GM19328 (cell line): ENCODE measurements around the gene FAM149B1.

Experiments
- ATAC-seq: cut with Tn5 transposase; IDR thresholded peaks from one replicate; pipeline ENCODE4 v1.9.1; 2021; ENCODE audit warnings: mild to moderate bottlenecking, moderate library complexity; ENCODE audit not compliant: unreplicated experiment

The FAM149B1 gene

DNA sequence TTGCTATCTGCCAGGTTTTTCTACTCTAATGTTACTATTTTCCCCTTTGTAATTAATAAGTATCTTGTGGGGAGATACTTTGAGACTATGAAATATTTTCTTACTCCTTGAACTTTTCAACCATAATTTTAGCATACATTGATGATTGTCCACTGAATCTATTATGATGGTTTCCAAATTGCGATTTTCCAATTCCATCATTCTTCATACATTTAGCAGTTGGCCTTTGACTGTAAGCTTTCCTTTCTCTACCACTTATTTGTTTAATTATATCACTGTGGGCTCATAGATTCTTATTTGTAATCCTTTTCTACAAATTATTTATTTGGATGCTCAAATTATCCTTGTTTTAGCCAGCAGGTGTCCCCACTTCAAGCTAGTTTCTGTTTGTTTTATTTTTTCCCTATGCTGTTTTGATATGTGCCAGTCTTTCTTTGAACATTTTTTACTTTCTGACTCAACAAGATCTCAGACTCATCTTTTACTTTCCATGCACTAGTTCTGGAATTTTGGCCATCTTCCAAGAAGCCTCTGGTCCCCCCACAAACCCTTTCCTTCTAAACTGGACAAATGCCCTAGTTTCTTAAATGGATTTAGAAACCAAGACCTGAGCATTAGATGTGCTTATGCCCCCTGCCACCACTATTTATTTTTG, 95.9 kb downstream of the FAM149B1 start:
- no peak for ATAC-seq

DNA sequence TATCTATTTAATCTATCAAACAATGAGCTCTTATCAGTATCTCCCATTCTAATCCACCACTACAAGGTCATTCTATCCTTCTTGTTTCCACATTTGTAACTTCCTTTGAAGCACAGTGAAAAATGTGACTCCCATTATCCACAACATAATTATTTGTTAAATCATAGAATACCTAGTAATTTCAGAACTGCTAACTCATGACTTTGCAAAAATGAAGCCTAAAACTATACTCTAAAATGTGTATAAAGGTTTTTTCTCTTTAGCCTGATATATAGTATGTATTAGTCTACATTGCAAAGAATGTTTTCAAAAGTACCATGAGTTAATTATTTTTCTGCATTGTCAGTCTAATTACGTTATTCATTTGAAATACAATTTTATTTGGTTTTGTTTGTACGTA, 96.5 kb downstream of the FAM149B1 start:
- ATAC-seq, result no peak

DNA sequence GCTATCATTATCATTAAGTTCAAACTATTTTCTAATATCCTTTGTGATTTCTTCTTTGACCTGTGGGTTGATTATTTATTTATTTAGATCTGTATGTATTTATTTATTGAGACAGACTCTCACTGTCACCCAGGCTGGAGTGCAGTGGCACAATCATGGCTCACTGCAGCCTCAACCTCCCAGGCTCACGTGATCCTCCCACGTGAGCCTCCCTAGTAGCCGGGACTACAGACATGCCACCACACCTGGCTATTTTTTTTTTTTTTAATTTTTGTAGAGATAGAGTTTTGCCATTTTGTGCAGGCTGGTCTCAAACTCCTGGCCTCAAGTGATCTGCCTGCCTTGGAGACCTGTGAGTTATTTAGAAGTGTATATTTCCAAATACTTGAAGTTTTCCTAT, 113.2 kb downstream of the FAM149B1 start:
- ATAC-seq, result no peak

GRCh38 chr10:73287441-73287840, 119.5 kb downstream of the FAM149B1 start:
- ATAC-seq, result no peak

DNA sequence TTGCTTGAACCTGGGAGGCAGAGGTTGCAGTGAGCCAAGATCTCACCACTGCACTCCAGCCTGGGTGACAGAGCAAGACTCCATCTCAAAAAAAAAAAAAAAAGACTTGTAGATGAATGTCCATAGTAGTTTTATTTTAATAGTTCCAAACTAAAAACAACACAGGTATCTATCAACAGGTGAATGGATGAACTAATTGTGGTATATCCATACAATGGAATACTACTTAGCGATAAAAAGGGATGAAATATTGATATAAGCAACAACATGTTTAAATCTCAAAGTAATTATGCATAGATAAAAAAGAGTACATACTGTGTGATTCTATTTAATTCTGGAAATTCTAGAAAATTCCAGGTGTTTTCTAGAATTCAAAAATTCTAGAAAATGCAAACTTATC, 122.0 kb downstream of the FAM149B1 start:
- ATAC-seq, result no peak

DNA sequence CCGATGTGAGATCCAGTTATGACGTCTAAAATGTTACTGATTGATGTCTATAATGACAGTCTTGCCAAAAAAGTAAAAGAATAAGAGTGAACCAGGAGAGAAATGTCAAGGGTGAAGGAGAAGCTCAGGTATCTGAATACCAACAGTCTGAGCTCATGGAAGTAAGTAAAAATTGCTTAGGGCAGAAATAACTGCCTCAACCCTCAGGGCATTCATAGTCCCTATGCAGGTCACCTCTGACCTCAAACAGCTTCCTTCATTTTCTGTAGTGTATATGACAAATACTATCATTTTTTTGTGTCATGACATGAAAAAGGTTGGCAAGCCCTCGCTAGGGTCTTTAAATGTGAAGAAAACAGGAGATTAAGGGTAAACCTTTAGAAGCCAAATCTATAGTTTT, 125.5 kb downstream of the FAM149B1 start:
- no peak for ATAC-seq
